Transverse colon (tissue), 4 donors: ENCODE results near the gene PPP5C. TPM values are rescaled to one million over a fixed set of nuclear protein-coding genes. Genes with fewer than 3 reads are reported as not detected.

Source experiments
- DNase-seq: peaks from one replicate; pipeline ENCODE4 v3.0.0-alpha.2; 2019
- H3K27ac ChIP-seq, 4 donors: fragments of 200-600 bp; sonication (generic); 2 replicates each; pipeline ENCODE4 v1.5.1; 2016 to 2018; ENCODE audit warnings: inconsistent platforms in 4 of 4
- H3K27me3 ChIP-seq: fragments of 200-600 bp; sonication (generic); 2 replicates; pipeline ENCODE4 v1.5.1; 2017; ENCODE audit warnings: inconsistent platforms
- H3K36me3 ChIP-seq, 4 donors: fragments of 200-600 bp; sonication (generic); 2 replicates each; pipeline ENCODE4 v1.5.1; 2017 to 2019; ENCODE audit warnings: inconsistent platforms in 4 of 4
- H3K4me1 ChIP-seq, 4 donors: fragments of 200-600 bp; sonication (generic); 2 replicates each; pipeline ENCODE4 v1.5.1; 2017 to 2020; ENCODE audit warnings: inconsistent platforms in 4 of 4
- H3K4me3 ChIP-seq, 4 donors: fragments of 200-600 bp; sonication (generic); 1 replicate in 1 of 4; 2 replicates in 3 of 4; pipeline versions ENCODE4 v1.5.1 to v1.6.1; 2017 to 2019; ENCODE audit warnings: inconsistent platforms in 4 of 4
- H3K9me3 ChIP-seq, 2 donors: fragments of 200-600 bp; sonication (generic); 2 replicates each; pipeline ENCODE4 v1.5.1; 2017 to 2019; ENCODE audit warnings: inconsistent platforms in 2 of 2
- CTCF ChIP-seq, 5 experiments: fragments of 200-600 bp in 3 of 5; fragments of 450-650 bp in 2 of 5; sonication (generic) in 3 of 5; IDR thresholded peaks; 1 replicate in 2 of 5; 2 replicates in 3 of 5; pipeline ENCODE4 v1.5.1; 2016 to 2017; ENCODE audit warnings: antibody characterized with exemption in 5 of 5, inconsistent platforms in 3 of 5, mild to moderate bottlenecking in 2 of 5, moderate library complexity in 1 of 5
- EP300 ChIP-seq: sonication (generic); formaldehyde crosslinking; IDR thresholded peaks from one replicate; pipeline ENCODE4 v1.6.1; 2017; ENCODE audit warnings: antibody characterized with exemption, low read depth
- POLR2A ChIP-seq: fragments of 450-650 bp; IDR thresholded peaks from one replicate; pipeline ENCODE4 v1.6.1; 2016; ENCODE audit warnings: antibody characterized with exemption, mild to moderate bottlenecking, moderate library complexity
- POLR2AphosphoS5 ChIP-seq, 3 donors: sonication (generic); formaldehyde crosslinking; IDR thresholded peaks; one replicate each; pipeline ENCODE4 v1.6.1; 2016; ENCODE audit warnings: antibody characterized with exemption in 3 of 3
- WGBS, 2 donors: methylation state at CpG; one replicate each; pipeline ENCODE4 v1.1.5; 2018; ENCODE audit warnings: low coverage in 1 of 2; 5-methylcytosine and 5-hydroxymethylcytosine counted together
- in situ Hi-C, 4 donors: fragments of 200-750 bp; cut with MboI; loops; one replicate each; pipeline versions ENCODE4 v1.15.0 to v1.15.1; 2017; ENCODE audit warnings: low sequenced_read_pairs in 3 of 4, low pct_ligation_motif_present in 1 of 4, low pct_unique_long_range_greater_than_20kb in 1 of 4
- intact Hi-C: fragments of 100-400 bp; cut with DNase I; formaldehyde crosslinking; loops from one replicate; pipeline ENCODE4 v1.15.1; 2023; ENCODE audit warnings: low total_unique reads
- total RNA-seq, 4 donors: library from RNA; depleted of rRNA; stranded (reverse); fragments of >200 nt; gene quantifications; one replicate each; pipeline ENCODE4 v1.1.0, GENCODE V29; 2016

PPP5C gene
- total RNA-seq, 4 donors from 2014 or later: 78.8 to 132 (median 96.8) TPM

- Histone ChIP-seq H3K27me3 (peaks cover 95% of the 10 kb centered on the region), H3K27ac (peak overlapping the region in 1 of 4 donors; percentile 37), H3K9me3 (no peaks in the 10 kb centered on the region), H3K4me1 (peaks cover 0 to 14% (median 8%) of the 10 kb centered on the region in 4 donors), H3K36me3 (no peaks in the 10 kb centered on the region), H3K4me3 (peak overlapping the region in 1 of 4 donors; percentile 42)
- 82 to 87% methylated on average over 3 to 13 of the region's 13 CpGs for WGBS, 2 donors
- no peak for TF ChIP-seq POLR2AphosphoS5 (IDR thresholded peaks at IDR 0.05)
- TF ChIP-seq EP300: no peak
- no peak for TF ChIP-seq POLR2A
- no peak for TF ChIP-seq CTCF (IDR thresholded peaks at IDR 0.05)
- intact Hi-C loops: no loop called here
- in situ Hi-C loops: no loop called here
- no peak for DNase-seq
Measured at GRCh38 chr19:46410205-46411087, 63.6 kb downstream of the PPP5C start.

- TF ChIP-seq POLR2A (no peak), POLR2AphosphoS5 (IDR thresholded peaks at IDR 0.05) (no peak)
- Histone ChIP-seq H3K4me3 (peak overlapping the region in 3 of 4 donors; percentile 16 to 42 (median 30)), H3K4me1 (peaks cover 0 to 23% (median 14%) of the 10 kb centered on the region in 4 donors), H3K27me3 (peaks cover 95% of the 10 kb centered on the region), H3K27ac (peak overlapping the region in 2 of 4 donors; percentile 5 to 37), H3K9me3 (no peaks in the 10 kb centered on the region), H3K36me3 (no peaks in the 10 kb centered on the region)
- intact Hi-C loops (no loop called here), in situ Hi-C loops (no loop called here)
- no peak for DNase-seq
- 66 to 72% methylated on average over 2 to 13 of the region's 13 CpGs for WGBS, 2 donors
Measured at GRCh38 chr19:46411088-46411924, 64.4 kb downstream of the PPP5C start.

GRCh38 chr19:46411925-46412649, 65.2 kb downstream of the PPP5C start:
- Histone ChIP-seq H3K9me3 (no peaks in the 10 kb centered on the region), H3K4me1 (peaks cover 0 to 28% (median 18%) of the 10 kb centered on the region in 4 donors), H3K27me3 (peaks cover 96% of the 10 kb centered on the region), H3K36me3 (no peaks in the 10 kb centered on the region), H3K27ac (peak overlapping the region in 3 of 4 donors; percentile 37 to 49 (median 48)), H3K4me3 (peak overlapping the region; percentile 1 to 42 (median 23))
- WGBS, 2 donors: 31% methylated on average over 54 of the region's 54 CpGs; no CpG with 5 or more reads in 1 of the 2 donors
- no peak for DNase-seq
- intact Hi-C loops (no loop called here), in situ Hi-C loops (no loop called here)
- TF ChIP-seq EP300 (no peak), POLR2AphosphoS5 (IDR thresholded peaks at IDR 0.05) (no peak), CTCF (IDR thresholded peaks at IDR 0.05) (no peak), POLR2A (no peak)

GRCh38 chr19:46412650-46413261, 65.9 kb downstream of the PPP5C start:
- H3K36me3 ChIP-seq: no peaks in the 10 kb centered on the region
- DNase-seq: no peak
- H3K9me3 ChIP-seq: no peaks in the 10 kb centered on the region
- intact Hi-C loops (no loop called here), in situ Hi-C loops (no loop called here)
- 17% methylated on average over 27 of the region's 29 CpGs; no CpG with 5 or more reads in 1 of the 2 donors for WGBS, 2 donors
- TF ChIP-seq CTCF (IDR thresholded peaks at IDR 0.05) (no peak), EP300 (no peak), POLR2AphosphoS5 (IDR thresholded peaks at IDR 0.05) (no peak), POLR2A (no peak)
- H3K27ac ChIP-seq: peak overlapping the region; percentile 48 to 76 (median 58)
- peaks cover 0 to 28% (median 18%) of the 10 kb centered on the region in 4 donors for H3K4me1 ChIP-seq
- peaks cover 96% of the 10 kb centered on the region for H3K27me3 ChIP-seq
- H3K4me3 ChIP-seq: peak overlapping the region; percentile 13 to 42 (median 23)
